Cortex of kidney (tissue), 1 donor: ENCODE measurements around the gene KCNIP2.

Source experiments
- DNase-seq: peaks from one replicate; lab custom pipeline; 2025; lab: John Stamatoyannopoulos, UW

The KCNIP2 gene

GRCh38 chr10:101851411-101852116 lies 8.0 kb upstream of the KCNIP2 start:
- DNase-seq, result no peak

- no peak for DNase-seq
Observed at GRCh38 chr10:101850749-101851148, 7.1 kb upstream of the KCNIP2 start.

- no peak for DNase-seq
Observed at GRCh38 chr10:101848894-101849351, 5.3 kb upstream of the KCNIP2 start.

GRCh38 chr10:101848408-101848807 lies 4.8 kb upstream of the KCNIP2 start:
- DNase-seq, result no peak

GRCh38 chr10:101845893-101846292 lies 2.3 kb upstream of the KCNIP2 start:
- DNase-seq, result no peak

GRCh38 chr10:101841826-101842225 lies 1.8 kb downstream of the KCNIP2 start:
- no peak for DNase-seq

- DNase-seq, result no peak
Observed at GRCh38 chr10:101840741-101841453, 2.7 kb downstream of the KCNIP2 start.

GRCh38 chr10:101840102-101840684 lies 3.4 kb downstream of the KCNIP2 start:
- DNase-seq, result no peak

- DNase-seq, result no peak
Observed at GRCh38 chr10:101839416-101840063, 4.1 kb downstream of the KCNIP2 start.

- DNase-seq, result no peak
Observed at GRCh38 chr10:101839002-101839401, 4.6 kb downstream of the KCNIP2 start.

- no peak for DNase-seq
Observed at GRCh38 chr10:101838416-101838970, 5.1 kb downstream of the KCNIP2 start.

- no peak for DNase-seq
Observed at GRCh38 chr10:101837748-101838147, 5.9 kb downstream of the KCNIP2 start.

- no peak for DNase-seq
Observed at GRCh38 chr10:101835362-101835761, 8.2 kb downstream of the KCNIP2 start.

- DNase-seq, result no peak
Observed at GRCh38 chr10:101834341-101834740, 9.3 kb downstream of the KCNIP2 start.

GRCh38 chr10:101833466-101833865 lies 10.1 kb downstream of the KCNIP2 start:
- DNase-seq, result no peak

GRCh38 chr10:101832325-101832771 lies 11.3 kb downstream of the KCNIP2 start:
- no peak for DNase-seq

- DNase-seq, result no peak
Observed at GRCh38 chr10:101831169-101831811, 12.3 kb downstream of the KCNIP2 start.

GRCh38 chr10:101830322-101831168 lies 13.1 kb downstream of the KCNIP2 start:
- DNase-seq, result no peak

- DNase-seq, result no peak
Observed at GRCh38 chr10:101829561-101830315, 13.9 kb downstream of the KCNIP2 start.
